HG03457 (cell line): ENCODE results near the gene PTPN3.
"Not testable (repeated sequence)": the region's sequence is repeated elsewhere in the genome, so short reads cannot be mapped to it uniquely, and the experiment has no call there.

Experiments used
- ATAC-seq: cut with Tn5 transposase; IDR thresholded peaks from one replicate; pipeline ENCODE4 v1.9.1; 2021; ENCODE audit warnings: moderate number of reproducible peaks; ENCODE audit not compliant: unreplicated experiment

PTPN3 gene

DNA sequence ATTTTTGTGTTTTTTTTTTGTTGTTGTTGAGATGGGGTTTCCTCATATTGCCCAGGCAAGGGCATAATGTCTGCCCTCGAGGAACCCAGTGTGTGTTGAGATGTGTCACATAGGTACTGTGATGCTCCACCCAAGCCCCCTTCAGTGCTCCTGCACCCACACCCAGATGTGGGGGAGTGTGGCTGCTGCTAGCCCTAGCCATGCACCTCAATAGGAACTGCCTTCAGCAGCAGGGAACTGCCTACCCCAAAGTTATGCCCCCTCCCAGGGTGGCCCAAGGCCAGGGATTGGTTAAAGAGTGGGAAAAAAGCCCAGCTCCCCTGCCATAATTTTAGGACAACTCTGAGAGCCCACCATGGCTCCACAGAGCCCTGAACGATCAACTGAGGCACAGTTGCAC, 143.9 kb downstream of the PTPN3 start:
- ATAC-seq, result no peak

DNA sequence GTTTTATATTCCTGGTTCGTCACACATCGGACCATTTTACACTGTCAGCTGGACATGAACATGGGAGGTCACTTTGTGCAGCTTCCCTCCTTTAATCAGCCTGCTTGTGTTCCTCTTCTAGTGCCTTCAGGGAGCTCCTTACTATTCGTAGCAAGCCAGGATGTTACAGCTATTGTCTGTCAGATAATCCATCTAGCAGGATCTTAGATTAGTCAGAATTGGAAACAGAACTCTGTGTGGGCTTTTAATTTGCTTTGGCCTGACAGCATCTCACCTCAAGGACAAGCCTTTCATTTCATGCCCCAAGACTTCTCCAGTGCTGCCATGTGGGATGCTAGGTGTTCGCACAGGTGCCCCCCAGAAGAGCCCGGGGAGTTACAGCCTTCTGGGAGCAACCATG, 147.1 kb downstream of the PTPN3 start:
- ATAC-seq, result no peak

DNA sequence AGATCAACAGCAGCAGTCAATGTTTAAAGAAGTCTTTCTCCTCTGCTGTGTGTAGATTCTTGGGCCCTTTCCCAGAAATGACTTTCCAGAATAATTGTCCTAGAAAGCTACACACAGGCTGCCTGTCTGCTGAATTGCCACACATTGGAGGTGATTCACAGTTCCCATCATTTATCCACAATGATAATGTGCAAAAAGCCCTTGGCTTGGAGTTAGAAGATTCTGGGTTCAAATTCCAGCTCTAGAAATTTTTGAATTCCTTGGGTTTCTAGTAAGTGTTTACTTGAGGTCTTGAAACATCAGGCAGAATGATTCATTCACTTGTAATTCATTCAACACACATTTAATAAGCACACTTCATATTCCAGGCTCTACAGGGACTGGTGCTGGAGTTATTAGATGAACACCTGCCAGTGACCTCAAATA, 148.7 kb downstream of the PTPN3 start:
- no peak for ATAC-seq

DNA sequence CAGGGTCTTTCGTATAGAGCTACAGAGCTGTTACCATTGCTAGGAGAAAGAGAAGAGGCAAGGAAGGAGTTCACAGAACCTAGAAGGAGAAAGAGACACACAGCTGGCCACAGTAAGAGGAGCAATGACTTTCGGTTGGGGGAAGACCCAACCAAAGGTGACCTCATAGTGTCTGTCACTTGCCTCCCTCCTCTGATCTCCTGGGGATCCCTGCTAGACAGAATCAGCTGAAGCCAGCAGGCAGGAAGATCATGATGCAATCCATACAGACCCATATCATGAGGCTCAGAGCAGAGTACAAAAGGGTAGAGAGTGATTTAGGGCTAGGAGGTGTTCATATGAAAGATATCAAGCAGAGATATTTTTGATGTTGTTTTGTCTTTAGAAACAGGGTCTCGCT, 151.2 kb downstream of the PTPN3 start:
- ATAC-seq, result no peak

DNA sequence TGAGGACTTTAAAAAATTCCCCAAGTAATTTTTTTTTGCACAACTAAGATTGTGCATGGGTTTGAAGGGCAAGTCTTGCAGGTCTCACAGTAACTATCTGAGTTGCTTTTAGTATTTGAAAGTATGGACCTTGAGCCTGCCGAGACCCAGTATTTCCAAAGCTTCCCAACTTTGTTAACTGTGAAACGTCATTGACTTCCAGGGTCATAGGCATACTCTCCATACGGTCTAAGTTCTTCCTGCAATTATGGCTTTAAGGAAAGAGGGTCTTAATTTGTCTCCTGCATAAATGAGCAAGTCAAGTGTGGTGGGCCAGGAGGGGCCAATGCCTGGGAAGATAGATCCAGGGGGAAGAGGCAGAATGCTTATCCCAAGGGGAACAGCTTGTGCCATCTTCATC, 153.2 kb downstream of the PTPN3 start:
- ATAC-seq, result no peak

DNA sequence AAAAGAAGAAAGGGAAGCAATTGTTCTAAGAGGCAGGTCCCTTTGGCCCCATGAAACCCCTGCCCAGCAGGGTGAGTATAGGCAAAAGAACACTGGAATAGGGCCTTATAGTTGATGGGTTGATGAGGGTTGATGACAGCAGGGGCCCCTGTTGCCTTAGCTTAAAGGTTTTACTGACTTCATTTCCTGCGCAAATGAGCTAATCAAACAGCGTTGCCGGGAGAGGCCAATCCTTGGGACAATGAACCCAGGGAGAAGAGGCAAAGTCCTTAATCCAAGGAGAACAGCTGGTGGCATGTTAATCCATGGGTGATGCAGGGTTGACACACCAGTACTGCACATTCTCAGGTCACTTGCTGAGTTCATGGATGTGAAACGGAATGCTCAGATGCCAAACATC, 155.2 kb downstream of the PTPN3 start:
- no peak for ATAC-seq

DNA sequence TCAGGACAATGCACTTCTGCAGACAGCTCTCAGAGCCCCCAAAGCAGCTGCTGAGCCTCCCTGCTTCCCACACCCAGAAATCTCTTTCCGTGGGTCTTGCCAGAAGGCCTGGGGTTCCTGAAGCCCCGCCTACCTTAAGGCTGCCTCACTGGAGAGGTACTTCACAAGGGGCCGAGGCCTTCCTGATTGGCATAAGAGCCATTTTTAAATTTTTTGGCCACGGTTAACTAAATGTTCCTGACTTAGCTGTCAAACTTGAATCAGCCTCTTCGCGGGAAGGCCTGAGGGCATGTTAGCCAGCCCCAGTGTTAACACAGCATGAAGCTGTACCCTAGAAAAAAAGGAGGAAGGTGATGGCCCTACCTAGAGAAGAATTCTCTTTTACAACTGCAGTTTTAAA, 156.5 kb downstream of the PTPN3 start:
- ATAC-seq, result no peak

DNA sequence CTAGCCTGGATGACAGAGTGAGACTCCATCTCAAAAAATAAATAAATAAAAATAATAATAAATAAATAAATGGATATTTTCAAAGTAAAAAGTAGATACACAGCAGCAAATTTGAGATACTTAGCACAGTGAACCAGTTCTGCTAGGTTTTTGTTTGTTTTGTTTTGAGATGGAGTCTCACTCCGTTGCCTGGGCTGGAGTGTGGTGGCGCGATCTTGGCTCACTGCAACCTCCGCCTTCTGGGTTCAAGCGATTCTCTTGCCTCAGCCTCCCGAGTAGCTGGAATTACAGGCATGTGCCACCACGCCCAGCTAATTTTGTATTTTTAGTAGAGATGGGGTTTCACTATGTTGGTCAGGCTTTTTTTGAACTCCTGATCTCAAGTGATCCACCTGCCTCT, 157.1 kb downstream of the PTPN3 start:
- not testable (repeated sequence) for ATAC-seq

DNA sequence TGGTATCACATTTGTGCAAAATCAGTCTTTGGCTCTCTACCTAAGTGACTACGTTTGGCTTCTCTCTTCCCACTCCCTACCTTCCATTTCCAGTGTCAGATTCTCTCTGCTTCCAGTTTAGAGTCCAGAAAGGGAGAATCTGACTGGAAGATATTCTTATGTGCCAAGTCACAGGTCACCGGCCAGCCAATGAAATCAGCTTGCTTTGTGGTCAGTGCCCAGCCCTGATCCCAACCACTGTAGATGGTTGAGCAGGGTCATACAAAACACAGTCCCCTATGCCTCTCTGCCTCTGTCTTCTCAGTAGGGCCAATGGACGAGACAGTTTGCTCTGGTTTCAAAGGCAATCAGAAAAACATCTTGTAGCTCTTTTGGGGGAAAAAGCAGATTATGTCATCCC, 161.7 kb downstream of the PTPN3 start:
- ATAC-seq, result no peak

DNA sequence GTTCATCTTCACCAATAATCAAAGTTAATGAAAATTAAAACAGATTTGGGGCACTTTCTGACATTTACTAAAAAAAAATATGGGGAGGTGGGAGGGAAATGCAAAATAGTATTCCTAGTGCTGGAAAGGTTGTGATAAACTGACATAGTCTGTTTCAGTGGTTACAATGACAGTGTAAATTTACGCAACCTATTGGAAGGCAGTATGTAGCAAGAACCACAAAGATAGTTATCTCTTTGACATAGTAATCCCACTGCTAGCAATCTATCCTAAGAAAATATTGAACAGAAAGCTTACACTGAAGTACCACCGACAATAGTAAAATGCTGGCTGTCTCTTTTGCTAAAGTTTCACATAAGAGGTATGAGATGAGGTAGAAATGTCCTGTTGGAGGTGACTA, 162.2 kb downstream of the PTPN3 start:
- no peak for ATAC-seq

DNA sequence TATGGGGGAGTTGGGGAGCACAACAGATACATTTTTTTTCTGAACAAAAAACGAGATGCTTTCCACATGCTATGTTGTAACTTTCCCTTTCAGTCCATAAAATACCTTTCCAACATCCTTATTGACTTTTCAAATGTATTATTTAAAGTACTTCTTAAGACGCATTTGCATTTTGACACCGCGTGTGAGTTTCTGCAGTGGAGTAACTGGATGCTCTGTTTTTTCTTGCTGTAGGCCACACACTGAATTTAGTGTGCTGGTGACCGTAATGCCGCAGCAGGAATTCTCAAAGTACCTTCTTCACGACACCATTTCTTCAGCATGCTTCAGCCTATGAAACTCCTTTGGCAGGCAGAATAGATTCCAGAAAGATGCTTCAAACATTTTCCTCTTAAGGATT, 163.0 kb downstream of the PTPN3 start:
- ATAC-seq, result no peak

DNA sequence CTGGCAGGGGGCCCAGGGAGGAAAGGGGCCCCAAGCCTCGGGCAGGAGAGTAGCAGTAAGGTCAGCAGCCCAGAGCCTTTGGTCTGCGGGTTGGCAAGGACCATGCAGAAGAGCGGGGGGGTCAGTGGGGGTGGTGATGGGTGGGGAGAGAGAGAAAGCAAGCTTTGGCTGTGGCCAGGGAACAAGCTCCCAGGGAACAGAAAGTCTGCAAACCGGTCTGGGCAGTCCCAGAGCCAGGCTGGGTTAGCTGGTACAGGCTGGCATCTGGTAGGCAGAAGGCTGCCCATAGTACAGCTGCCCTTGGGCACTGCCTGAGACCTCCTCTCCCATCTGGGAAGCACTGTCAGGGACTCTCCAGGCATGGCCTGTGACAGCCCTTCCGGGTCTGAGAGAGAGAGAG, 166.8 kb downstream of the PTPN3 start:
- no peak for ATAC-seq

DNA sequence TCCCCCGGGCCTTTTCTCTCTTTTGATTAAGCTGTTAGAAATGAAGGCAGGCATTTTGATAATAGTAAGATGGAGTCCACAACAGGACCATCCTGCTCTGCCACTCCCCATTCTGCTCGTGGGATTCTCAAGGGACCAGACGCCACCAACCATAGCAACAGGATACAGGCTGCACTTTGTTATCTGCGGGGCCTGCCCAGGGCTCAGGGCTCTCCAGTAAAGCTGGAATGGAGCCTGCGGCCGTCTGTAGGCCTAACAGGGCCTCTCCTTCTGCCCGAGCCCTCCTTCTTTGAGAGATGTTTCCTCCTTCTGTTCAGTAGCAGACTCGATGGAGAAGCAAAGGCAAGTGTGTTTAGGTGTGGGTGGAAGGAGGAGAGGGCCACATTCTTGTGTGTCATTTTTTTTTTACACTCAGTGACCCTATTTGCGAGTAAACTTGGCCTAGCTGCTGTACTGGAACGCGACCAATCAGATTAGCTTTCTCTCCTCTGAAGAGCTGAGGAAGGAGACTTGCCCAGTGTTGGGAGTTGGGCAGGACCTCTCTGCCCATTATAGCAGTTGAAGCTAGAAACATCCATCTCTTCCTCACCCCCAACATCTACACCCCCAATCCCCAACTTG, 168.4 kb downstream of the PTPN3 start:
- ATAC-seq, result no peak

DNA sequence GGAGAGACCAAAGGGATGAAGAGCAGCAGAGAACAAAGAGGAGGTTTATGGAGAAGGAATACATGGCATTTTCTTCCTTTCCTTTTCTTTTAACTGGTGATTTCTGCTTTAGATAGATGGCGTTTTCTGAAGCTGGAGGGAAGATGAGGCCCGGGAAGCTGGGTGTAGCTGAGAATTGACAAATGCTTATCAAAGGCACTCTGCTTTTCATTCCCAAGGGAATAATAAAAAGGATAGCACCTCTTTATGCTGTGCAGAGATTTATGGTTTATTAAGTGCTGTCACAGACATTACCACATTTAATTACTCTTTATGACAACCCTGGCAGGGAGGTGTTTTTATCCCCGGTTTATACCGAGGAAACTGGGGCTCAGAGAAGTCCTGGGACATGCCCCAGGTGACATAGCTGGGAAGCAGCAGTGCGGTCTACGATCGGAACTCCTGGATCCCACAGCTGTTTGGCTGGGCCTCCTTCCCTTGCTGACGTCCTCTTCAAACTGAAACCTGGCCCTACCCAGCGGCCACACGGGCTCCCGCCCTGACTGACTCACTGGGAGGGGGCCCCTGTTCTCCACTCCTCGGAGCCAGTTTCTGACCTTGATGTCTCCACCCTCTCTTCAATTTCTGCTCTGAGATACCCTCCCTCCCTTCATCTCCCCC, 169.0 kb downstream of the PTPN3 start:
- ATAC-seq, result no peak
